Ishikawa (cell line): ENCODE data around the gene C17orf50.

Experiments
- CEBPB ChIP-seq: IDR thresholded peaks from 2 replicates; pipeline ENCODE4 v1.6.1; 2012
- CREB1 ChIP-seq: IDR thresholded peaks from 2 replicates; pipeline ENCODE4 v1.6.1; 2012; ENCODE audit warnings: low read depth
- EGR1 ChIP-seq: IDR thresholded peaks from 2 replicates; pipeline ENCODE4 v1.6.1; 2012
- EP300 ChIP-seq: IDR thresholded peaks from 2 replicates; pipeline ENCODE4 v1.6.1; 2012; ENCODE audit warnings: borderline replicate concordance
- FOXM1 ChIP-seq: IDR thresholded peaks from 2 replicates; pipeline ENCODE4 v1.6.1; 2012; ENCODE audit warnings: low read depth, borderline replicate concordance
- MAX ChIP-seq: IDR thresholded peaks from 2 replicates; pipeline ENCODE4 v1.6.1; 2012
- NFIC ChIP-seq: IDR thresholded peaks from 2 replicates; pipeline ENCODE4 v1.6.1; 2012
- RAD21 ChIP-seq: IDR thresholded peaks from 2 replicates; pipeline ENCODE4 v1.6.1; 2012; ENCODE audit warnings: low read depth
- REST ChIP-seq: IDR thresholded peaks from 2 replicates; pipeline ENCODE4 v1.6.1; 2012; ENCODE audit warnings: low read depth, mild to moderate bottlenecking
- TAF1 ChIP-seq: IDR thresholded peaks from 2 replicates; pipeline ENCODE4 v1.6.1; 2012; ENCODE audit warnings: low read depth, mild to moderate bottlenecking
- TCF12 ChIP-seq: IDR thresholded peaks from 2 replicates; pipeline ENCODE4 v1.6.1; 2012; ENCODE audit warnings: low read depth
- TEAD4 ChIP-seq: IDR thresholded peaks from 2 replicates; pipeline ENCODE4 v1.6.1; 2012
- USF1 ChIP-seq: IDR thresholded peaks from 2 replicates; pipeline ENCODE4 v1.6.1; 2012
- YY1 ChIP-seq: IDR thresholded peaks from 2 replicates; pipeline ENCODE4 v1.6.1; 2012; ENCODE audit warnings: low read depth
- ZBTB7A ChIP-seq: IDR thresholded peaks from 2 replicates; pipeline ENCODE4 v1.6.1; 2012; ENCODE audit warnings: low read depth

Gene C17orf50

GRCh38 chr17:35749560-35750412 is 10.9 kb upstream of the C17orf50 start:
- TF ChIP-seq CEBPB: no peak
- TF ChIP-seq EGR1: no peak
- no peak for TF ChIP-seq MAX
- TF ChIP-seq ZBTB7A: peak; percentile 45; the same call in 1 of the 2 replicates

- TF ChIP-seq TAF1: no peak
- no peak for TF ChIP-seq USF1
- no peak for TF ChIP-seq FOXM1
- no peak for TF ChIP-seq MAX
- no peak for TF ChIP-seq CREB1
- TF ChIP-seq NFIC: no peak
- no peak for TF ChIP-seq ZBTB7A
- no peak for TF ChIP-seq REST
- TF ChIP-seq TCF12: no peak
- TF ChIP-seq EP300: no peak
- no peak for TF ChIP-seq TEAD4
- no peak for TF ChIP-seq RAD21
Measured at GRCh38 chr17:35750526-35751395, 9.9 kb upstream of the C17orf50 start.

GRCh38 chr17:35752471-35752870 is 8.2 kb upstream of the C17orf50 start:
- TF ChIP-seq RAD21 (no peak), MAX (no peak), TAF1 (no peak), FOXM1 (no peak), YY1 (no peak), TCF12 (no peak), EGR1 (no peak), CEBPB (no peak), CREB1 (no peak), ZBTB7A (no peak), REST (no peak), EP300 (no peak), NFIC (no peak), TEAD4 (no peak), USF1 (no peak)

GRCh38 chr17:35752945-35753764 is 7.5 kb upstream of the C17orf50 start, which contains the start of gene GAS2L2:
GAS2L2 (minus strand) TSS chr17:35753239; CDS start chr17:35752850, 389 bp downstream.
- no peak for TF ChIP-seq RAD21
- no peak for TF ChIP-seq REST
